GM12874 (cell line): ENCODE results near the gene HYOU1.

Experiments used
- TF ChIP-seq, protein P1 (sequence below): IDR thresholded peaks from 2 replicates; pipeline ENCODE4 v1.5.1; 2011; ENCODE audit warnings: low read depth, mild to moderate bottlenecking, control low read depth, low read length, moderate library complexity; ENCODE audit not compliant: insufficient read depth

The HYOU1 gene

GRCh38 chr11:119006656-119007055 lies 50.3 kb downstream of the HYOU1 start:
- TF ChIP-seq, protein P1, sequence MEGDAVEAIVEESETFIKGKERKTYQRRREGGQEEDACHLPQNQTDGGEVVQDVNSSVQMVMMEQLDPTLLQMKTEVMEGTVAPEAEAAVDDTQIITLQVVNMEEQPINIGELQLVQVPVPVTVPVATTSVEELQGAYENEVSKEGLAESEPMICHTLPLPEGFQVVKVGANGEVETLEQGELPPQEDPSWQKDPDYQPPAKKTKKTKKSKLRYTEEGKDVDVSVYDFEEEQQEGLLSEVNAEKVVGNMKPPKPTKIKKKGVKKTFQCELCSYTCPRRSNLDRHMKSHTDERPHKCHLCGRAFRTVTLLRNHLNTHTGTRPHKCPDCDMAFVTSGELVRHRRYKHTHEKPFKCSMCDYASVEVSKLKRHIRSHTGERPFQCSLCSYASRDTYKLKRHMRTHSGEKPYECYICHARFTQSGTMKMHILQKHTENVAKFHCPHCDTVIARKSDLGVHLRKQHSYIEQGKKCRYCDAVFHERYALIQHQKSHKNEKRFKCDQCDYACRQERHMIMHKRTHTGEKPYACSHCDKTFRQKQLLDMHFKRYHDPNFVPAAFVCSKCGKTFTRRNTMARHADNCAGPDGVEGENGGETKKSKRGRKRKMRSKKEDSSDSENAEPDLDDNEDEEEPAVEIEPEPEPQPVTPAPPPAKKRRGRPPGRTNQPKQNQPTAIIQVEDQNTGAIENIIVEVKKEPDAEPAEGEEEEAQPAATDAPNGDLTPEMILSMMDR, result no peak

DNA sequence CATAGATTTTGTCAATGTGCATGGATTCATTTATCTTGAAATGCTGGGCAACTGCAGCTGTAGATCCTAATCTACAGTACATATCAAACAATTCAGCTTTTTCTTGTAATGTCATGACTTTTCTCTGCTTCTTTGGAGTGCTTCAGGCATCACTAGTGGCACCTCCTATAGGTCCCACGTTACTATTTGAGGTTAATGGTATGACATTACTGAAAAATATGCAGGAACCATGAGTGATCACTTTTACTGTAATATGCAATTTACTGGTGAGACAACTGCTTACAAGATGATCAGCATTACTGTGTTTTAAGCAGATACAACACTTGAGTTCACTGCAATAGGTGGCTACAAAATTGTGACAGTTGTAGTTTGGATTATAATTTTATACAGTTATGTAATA lies 56.1 kb downstream of the HYOU1 start:
- TF ChIP-seq, protein P1, result no peak

- TF ChIP-seq, protein P1, result no peak
Measured at GRCh38 chr11:118998822-118999221, 58.2 kb downstream of the HYOU1 start.

GRCh38 chr11:118998388-118998717 lies 58.7 kb downstream of the HYOU1 start:
- TF ChIP-seq, protein P1, result no peak

DNA sequence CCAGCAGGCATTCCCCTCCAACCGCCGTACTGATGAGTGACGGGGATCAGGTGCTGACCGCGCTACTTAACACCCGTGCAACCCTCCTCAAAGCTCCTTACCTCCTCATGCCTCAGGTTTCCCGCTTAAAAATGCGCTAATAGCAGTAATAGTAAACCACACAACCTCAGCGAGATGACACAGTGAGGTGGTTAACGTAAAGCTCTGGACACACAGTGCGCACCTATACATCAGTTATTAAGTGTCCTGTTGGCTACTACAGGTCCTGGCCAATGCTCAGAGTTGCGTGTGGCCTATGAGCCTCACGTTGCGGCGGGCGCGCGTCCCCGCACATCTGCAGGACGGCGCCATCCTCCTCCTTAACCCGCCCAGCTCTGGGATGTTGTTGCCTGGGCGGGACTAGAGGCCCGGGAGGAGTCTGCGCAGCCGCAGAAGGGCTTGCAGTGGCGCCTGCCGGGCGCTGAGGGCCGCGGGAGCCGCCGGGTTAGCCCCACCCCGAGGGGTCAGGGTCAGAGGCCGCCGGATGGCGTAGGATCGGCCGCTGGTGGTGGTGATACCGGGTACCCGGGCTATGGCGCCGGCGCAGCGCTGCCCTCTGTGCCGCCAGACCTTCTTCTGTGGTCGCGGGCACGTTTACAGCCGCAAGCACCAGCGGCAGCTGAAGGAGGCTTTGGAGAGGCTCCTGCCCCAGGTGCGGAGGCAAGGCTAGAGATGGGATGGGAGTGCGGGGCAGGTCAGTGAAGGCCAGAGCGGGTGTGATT lies 59.2 kb downstream of the HYOU1 start, which contains the start of gene CENATAC:
TSS of gene CENATAC (plus strand) at position 512 of the 761 bp plus-strand sequence. CDS start at position 572, 60 bp downstream.
- TF ChIP-seq, protein P1, result no peak

DNA sequence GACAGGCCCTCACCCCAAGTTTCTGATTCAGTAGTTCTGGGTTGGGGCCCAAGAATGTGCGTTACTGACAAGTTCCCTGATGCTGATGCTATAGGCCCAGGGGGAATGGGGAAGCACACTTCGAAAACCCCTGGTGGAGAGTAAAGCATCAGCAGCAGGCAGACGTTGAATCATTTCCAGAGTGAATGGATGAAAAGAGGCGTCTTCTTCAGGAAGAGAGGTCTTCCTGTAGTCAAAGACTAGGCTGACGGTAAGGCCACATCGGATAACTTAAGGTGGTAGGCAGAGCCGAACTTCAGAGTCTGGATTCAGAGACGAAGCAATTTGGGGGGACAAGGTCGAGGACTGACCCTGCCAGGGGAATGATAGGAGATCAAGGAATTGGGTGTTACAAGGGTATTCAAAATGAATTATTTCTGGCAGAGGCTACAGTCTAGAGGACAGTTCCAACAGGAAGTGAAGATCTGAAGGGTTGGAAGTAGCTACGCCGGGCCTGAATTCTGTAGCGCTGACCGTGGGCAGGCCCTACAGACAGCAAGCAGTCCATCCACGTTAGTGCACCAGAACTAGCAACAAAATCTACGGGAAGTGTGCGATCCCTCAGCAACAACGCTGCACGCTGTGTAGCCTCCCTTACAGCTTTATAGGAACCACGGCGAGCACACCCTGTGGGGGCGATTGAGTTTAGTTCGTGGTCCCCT lies 59.9 kb downstream of the HYOU1 start:
- TF ChIP-seq, protein P1, result peak; percentile 53; the same call in 1 of the 2 replicates
